NT2/D1 (cell line): ENCODE measurements around the gene ARHGAP22.

ENCODE experiments used
- SUZ12 ChIP-seq: IDR thresholded peaks from 2 replicates; pipeline ENCODE4 v1.6.1; 2011; ENCODE audit not compliant: insufficient read length, insufficient read depth; ENCODE audit errors: extremely low read depth
- YY1 ChIP-seq: IDR thresholded peaks from 2 replicates; pipeline ENCODE4 v1.6.1; 2011; ENCODE audit not compliant: insufficient read length, insufficient read depth
- ZNF274 ChIP-seq: IDR thresholded peaks from 2 replicates; pipeline ENCODE4 v1.6.1; 2011; ENCODE audit warnings: mild to moderate bottlenecking, low read depth, low read length

GRCh38 chr10:48574322-48574796 lies 30.5 kb downstream of the ARHGAP22 start:
- TF ChIP-seq ZNF274 (no peak), SUZ12 (no peak), YY1 (no peak)
